ENCODE data around the gene MYOF. TPM values are rescaled to one million over a fixed set of nuclear protein-coding genes. Genes with fewer than 3 reads are reported as not detected.

Gene MYOF
- total RNA-seq = 10 to 100 TPM; 84.4 to 85.0 TPM

- Histone ChIP-seq H3K36me3 (no peaks in the 10 kb centered on the region), H3K4me3 (peak within 1 kb of the TSS; percentile 35 to 44), H3K27me3 (replicated peaks; ENCODE audit: insufficient read depth) (no peaks in the 10 kb centered on the region), H3K4me1 (replicated peaks) (no peaks in the 10 kb centered on the region), H3K27ac (peak within 1 kb of the TSS; percentile 88), H3K9me3 (no peaks in the 10 kb centered on the region)
- peak; percentile 70 for TF ChIP-seq POLR2A (IDR thresholded peaks at IDR 0.05)
- TF ChIP-seq CTCF (IDR thresholded peaks at IDR 0.05) = peak; percentile 5 to 79 (median 64)
- TF ChIP-seq POLR2AphosphoS5 (IDR thresholded peaks at IDR 0.05) = peak; percentile 62
- intact Hi-C loops (cut with DNase I) = loop anchor here (1.0 kb wide), 1 partner anchor 105 kb away; no protein-coding TSS in a partner anchor
- WGBS = under 1% methylated on average over 27 of the region's 27 CpGs
- DNase-seq (ENCODE audit: low spot score) = peak; percentile 70
These were observed at the start of gene MYOF for GRCh38 chr10:93482145-93482834. MYOF (minus strand) TSS chr10:93482334; CDS start chr10:93482194, 140 bp downstream.

GRCh38 chr10:93518531-93518930 is 36.4 kb upstream of the MYOF start:
- H3K4me3 ChIP-seq = no peak overlapping the region
- no peaks in the 10 kb centered on the region for H3K9me3 ChIP-seq
- no peak for DNase-seq (ENCODE audit: low spot score)
- H3K4me1 ChIP-seq (replicated peaks) = no peaks in the 10 kb centered on the region
- no peaks in the 10 kb centered on the region for H3K36me3 ChIP-seq
- no peak for TF ChIP-seq POLR2AphosphoS5 (IDR thresholded peaks at IDR 0.05)
- no peak for TF ChIP-seq POLR2A (IDR thresholded peaks at IDR 0.05)
- no peaks in the 10 kb centered on the region for H3K27me3 ChIP-seq (replicated peaks; ENCODE audit: insufficient read depth)
- no peak overlapping the region for H3K27ac ChIP-seq
- intact Hi-C loops (cut with DNase I) = no loop called here
- 93% methylated on average over 4 of the region's 4 CpGs for WGBS

GRCh38 chr10:93516006-93516380 is 33.9 kb upstream of the MYOF start:
- Histone ChIP-seq H3K9me3 (no peaks in the 10 kb centered on the region), H3K27ac (no peak overlapping the region), H3K4me1 (replicated peaks) (no peaks in the 10 kb centered on the region), H3K4me3 (no peak overlapping the region), H3K36me3 (no peaks in the 10 kb centered on the region), H3K27me3 (replicated peaks; ENCODE audit: insufficient read depth) (no peaks in the 10 kb centered on the region)
- DNase-seq (ENCODE audit: low spot score) = no peak
- WGBS = 91% methylated on average over 1 of the region's 1 CpG
- TF ChIP-seq POLR2A (IDR thresholded peaks at IDR 0.05) (no peak), CTCF (IDR thresholded peaks at IDR 0.05) (no peak), POLR2AphosphoS5 (IDR thresholded peaks at IDR 0.05) (no peak)
- intact Hi-C loops (cut with DNase I) = no loop called here

- intact Hi-C loops (cut with DNase I) = no loop called here
- TF ChIP-seq POLR2AphosphoS5 (IDR thresholded peaks at IDR 0.05) = no peak
- TF ChIP-seq CTCF (IDR thresholded peaks at IDR 0.05) = no peak
- no peak for TF ChIP-seq POLR2A (IDR thresholded peaks at IDR 0.05)
- no peak overlapping the region for H3K27ac ChIP-seq
- H3K4me1 ChIP-seq (replicated peaks) = no peaks in the 10 kb centered on the region
- no peak for DNase-seq (ENCODE audit: low spot score)
- H3K27me3 ChIP-seq (replicated peaks; ENCODE audit: insufficient read depth) = no peaks in the 10 kb centered on the region
- H3K36me3 ChIP-seq = no peaks in the 10 kb centered on the region
- H3K4me3 ChIP-seq = no peak overlapping the region
- 48% methylated on average over 8 of the region's 8 CpGs for WGBS
- no peaks in the 10 kb centered on the region for H3K9me3 ChIP-seq
These were observed 33.2 kb upstream of the MYOF start for GRCh38 chr10:93515071-93516005.

GRCh38 chr10:93514521-93514920 is 32.4 kb upstream of the MYOF start:
- Histone ChIP-seq H3K27ac (no peak overlapping the region), H3K27me3 (replicated peaks; ENCODE audit: insufficient read depth) (no peaks in the 10 kb centered on the region), H3K9me3 (no peaks in the 10 kb centered on the region), H3K36me3 (no peaks in the 10 kb centered on the region), H3K4me3 (no peak overlapping the region), H3K4me1 (replicated peaks) (no peaks in the 10 kb centered on the region)
- intact Hi-C loops (cut with DNase I) = no loop called here
- DNase-seq (ENCODE audit: low spot score) = no peak
- TF ChIP-seq POLR2A (IDR thresholded peaks at IDR 0.05) (no peak), CTCF (IDR thresholded peaks at IDR 0.05) (no peak), POLR2AphosphoS5 (IDR thresholded peaks at IDR 0.05) (no peak)
- 80% methylated on average over 4 of the region's 4 CpGs for WGBS
